Hepatocyte (in vitro differentiated cells): ENCODE data around the gene C10orf62.
"Not testable (repeated sequence)": the region's sequence is repeated elsewhere in the genome, so short reads cannot be mapped to it uniquely, and the experiment has no call there.

Experiments
- CTCF ChIP-seq: fragments of 200-600 bp; sonication (generic); IDR thresholded peaks from 2 replicates; pipeline ENCODE4 v1.5.1; 2016; ENCODE audit warnings: antibody characterized with exemption, mild to moderate bottlenecking; ENCODE audit not compliant: poor library complexity
- EZH2 ChIP-seq: fragments of 200-600 bp; sonication (generic); IDR thresholded peaks from 2 replicates; pipeline ENCODE4 v1.6.1; 2016; ENCODE audit warnings: antibody characterized with exemption, mild to moderate bottlenecking, borderline replicate concordance
- EZH2phosphoT487 ChIP-seq: fragments of 200-600 bp; sonication (generic); IDR thresholded peaks from one replicate; pipeline ENCODE4 v1.6.1; 2018; ENCODE audit warnings: antibody characterized with exemption, mild to moderate bottlenecking, low read depth, moderate library complexity; ENCODE audit not compliant: unreplicated experiment, severe bottlenecking

DNA sequence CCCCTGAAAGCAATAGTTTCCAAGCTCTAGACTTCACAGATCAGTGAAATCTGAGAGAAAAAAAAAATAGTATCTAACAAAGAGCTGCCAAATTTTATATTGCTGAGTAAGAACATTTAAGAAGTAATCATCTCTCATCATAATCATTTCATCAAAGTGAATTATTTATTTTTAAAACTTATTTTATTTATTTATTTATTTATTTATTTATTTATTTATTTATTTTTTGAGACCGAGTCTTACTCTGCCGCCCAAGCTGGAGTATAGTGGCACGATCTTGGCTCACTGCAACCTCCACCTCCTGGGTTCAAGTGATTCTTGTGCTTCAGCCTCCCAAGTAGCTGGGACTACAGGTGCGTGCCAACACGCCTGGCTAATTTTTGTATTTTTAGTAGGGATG, 13.0 kb upstream of the C10orf62 start:
- not testable (repeated sequence) for TF ChIP-seq EZH2phosphoT487, CTCF, EZH2
